H9 (cell line): ENCODE measurements around the gene DLG2. TPM values are rescaled to one million over a fixed set of nuclear protein-coding genes. Genes with fewer than 3 reads are reported as not detected.

Experiments used
- DNase-seq: peaks from one replicate; pipeline ENCODE4 v3.0.0-alpha.2; 2017
- H2AFZ ChIP-seq: one replicate; pipeline ENCODE4 v1.6.1; 2013; ENCODE audit warnings: mild to moderate bottlenecking, low read length, control low read depth, moderate library complexity
- H2AK5ac ChIP-seq: 2 replicates; pipeline ENCODE4 v1.6.1; 2013; ENCODE audit warnings: low read length, control low read depth, mixed read lengths; ENCODE audit not compliant: insufficient read length
- H2BK120ac ChIP-seq: one replicate; pipeline ENCODE4 v1.6.1; 2013; ENCODE audit warnings: low read depth, mild to moderate bottlenecking, low read length, control low read depth, inconsistent platforms; ENCODE audit not compliant: poor library complexity, severe bottlenecking
- H2BK12ac ChIP-seq: 2 replicates; pipeline ENCODE4 v1.6.1; 2013; ENCODE audit warnings: low read length, control low read depth, mixed read lengths, low read depth; ENCODE audit not compliant: insufficient read length
- H2BK15ac ChIP-seq: 2 replicates; pipeline ENCODE4 v1.6.1; 2013; ENCODE audit warnings: low read depth, low read length, control low read depth
- H2BK20ac ChIP-seq: one replicate; pipeline ENCODE4 v1.6.1; 2013; ENCODE audit warnings: low read depth, mild to moderate bottlenecking, low read length, control low read depth, inconsistent platforms; ENCODE audit not compliant: poor library complexity, severe bottlenecking
- H2BK5ac ChIP-seq: 2 replicates; pipeline ENCODE4 v1.6.1; 2013; ENCODE audit warnings: low read length, control low read depth, mixed read lengths; ENCODE audit not compliant: insufficient read length
- H3K14ac ChIP-seq: 2 replicates; pipeline ENCODE4 v1.6.1; 2013; ENCODE audit warnings: low read length, control low read depth; ENCODE audit not compliant: insufficient read depth
- H3K18ac ChIP-seq: 2 replicates; pipeline ENCODE4 v1.6.1; 2013; ENCODE audit warnings: low read depth, mild to moderate bottlenecking, mixed read lengths, low read length, control low read depth; ENCODE audit not compliant: insufficient read length
- H3K23ac ChIP-seq: 2 replicates; pipeline ENCODE4 v1.6.1; 2013; ENCODE audit warnings: low read length, control low read depth, mixed read lengths, low read depth; ENCODE audit not compliant: insufficient read length
- H3K23me2 ChIP-seq: 2 replicates; pipeline ENCODE4 v1.6.1; 2013; ENCODE audit warnings: low read depth, mild to moderate bottlenecking, mixed read lengths, low read length, control low read depth; ENCODE audit not compliant: insufficient read length, poor library complexity, severe bottlenecking
- H3K27ac ChIP-seq: 2 replicates; pipeline ENCODE4 v1.5.1; 2013; ENCODE audit warnings: low read length, control low read depth, mixed read lengths, low read depth; ENCODE audit not compliant: insufficient read length
- H3K27me3 ChIP-seq: 2 replicates; pipeline ENCODE4 v1.6.1; 2013; ENCODE audit warnings: low read length, control low read depth, inconsistent platforms; ENCODE audit not compliant: insufficient read depth
- H3K4ac ChIP-seq: 2 replicates; pipeline ENCODE4 v1.6.1; 2013; ENCODE audit warnings: low read depth, mild to moderate bottlenecking, control low read depth, inconsistent platforms, low read length, moderate library complexity
- H3K4me1 ChIP-seq: 2 replicates; pipeline ENCODE4 v1.6.1; 2013; ENCODE audit warnings: low read length, control low read depth, inconsistent platforms; ENCODE audit not compliant: insufficient read depth
- H3K4me2 ChIP-seq: 2 replicates; pipeline ENCODE4 v1.6.1; 2013; ENCODE audit warnings: low read length, control low read depth, mixed read lengths; ENCODE audit not compliant: insufficient read length, insufficient read depth
- H3K56ac ChIP-seq: 2 replicates; pipeline ENCODE4 v1.6.1; 2013; ENCODE audit warnings: low read depth, mild to moderate bottlenecking, mixed read lengths, low read length, control low read depth; ENCODE audit not compliant: insufficient read length
- H3K79me1 ChIP-seq: 2 replicates; pipeline ENCODE4 v1.6.1; 2013; ENCODE audit warnings: low read depth, mild to moderate bottlenecking, moderate library complexity, low read length, control low read depth, inconsistent platforms; ENCODE audit not compliant: insufficient read depth, poor library complexity, severe bottlenecking
- H3K79me2 ChIP-seq: 2 replicates; pipeline ENCODE4 v1.6.1; 2013; ENCODE audit warnings: low read length, control low read depth, inconsistent platforms; ENCODE audit not compliant: insufficient read depth
- H3K9ac ChIP-seq: 2 replicates; pipeline ENCODE4 v1.6.1; 2013; ENCODE audit warnings: low read length, control low read depth, mixed read lengths; ENCODE audit not compliant: insufficient read length; ENCODE audit errors: extremely low read depth
- H3K9me3 ChIP-seq: one replicate; pipeline ENCODE4 v1.6.1; 2013; ENCODE audit warnings: low read depth, low read length, inconsistent platforms; ENCODE audit not compliant: control insufficient read depth
- H3T11ph ChIP-seq: one replicate; pipeline ENCODE4 v1.6.1; 2013; ENCODE audit warnings: mild to moderate bottlenecking, low read length, control low read depth, inconsistent platforms
- H4K20me1 ChIP-seq: one replicate; pipeline ENCODE4 v1.6.1; 2013; ENCODE audit not compliant: control insufficient read depth, insufficient read length, insufficient read depth
- H4K5ac ChIP-seq: 2 replicates; pipeline ENCODE4 v1.6.1; 2013; ENCODE audit warnings: low read depth, mild to moderate bottlenecking, mixed read lengths, low read length, control low read depth; ENCODE audit not compliant: insufficient read length
- H4K8ac ChIP-seq: replicated peaks from 2 replicates; pipeline ENCODE4 v1.6.1; 2013; ENCODE audit warnings: low read length, control low read depth, mixed read lengths, low read depth; ENCODE audit not compliant: insufficient read length
- H4K91ac ChIP-seq: 2 replicates; pipeline ENCODE4 v1.6.1; 2013; ENCODE audit warnings: low read depth, mild to moderate bottlenecking, moderate library complexity, mixed read lengths, low read length, control low read depth; ENCODE audit not compliant: insufficient read length
- H3K27ac Mint-ChIP-seq, 3 experiments: 2 replicates in 2 of 3; 3 replicates in 1 of 3; pipeline ENCODE4 v1.8.0; 2020 to 2021; ENCODE audit warnings: mixed read lengths in 3 of 3, mild to moderate bottlenecking in 1 of 3, moderate library complexity in 1 of 3
- H3K27me3 Mint-ChIP-seq: 2 replicates; pipeline ENCODE4 v1.8.0; 2021; ENCODE audit warnings: low read depth, mild to moderate bottlenecking, moderate library complexity, mixed read lengths
- H3K36me3 Mint-ChIP-seq, 3 experiments: 2 replicates in 2 of 3; 3 replicates in 1 of 3; pipeline ENCODE4 v1.8.0; 2020 to 2021; ENCODE audit warnings: low read depth in 3 of 3, mixed read lengths in 3 of 3; ENCODE audit not compliant: insufficient read depth in 1 of 3
- H3K4me1 Mint-ChIP-seq, 2 experiments: 2 replicates each; pipeline ENCODE4 v1.8.0; 2020; ENCODE audit warnings: mixed read lengths in 2 of 2
- H3K4me3 Mint-ChIP-seq, 2 experiments: 2 replicates in 1 of 2; 3 replicates in 1 of 2; pipeline ENCODE4 v1.8.0; 2020 to 2021; ENCODE audit warnings: mild to moderate bottlenecking in 2 of 2, mixed read lengths in 2 of 2, moderate library complexity in 1 of 2
- H3K9me3 Mint-ChIP-seq, 2 experiments: 2 replicates in 1 of 2; 3 replicates in 1 of 2; pipeline ENCODE4 v1.8.0; 2020; ENCODE audit warnings: mild to moderate bottlenecking in 2 of 2, mixed read lengths in 2 of 2, moderate library complexity in 1 of 2
- WGBS: extraction: QIAGEN DNeasy Blood & Tissue Kit; methylation state at CpG from one replicate; pipeline ENCODE4 v1.1.7; 2013; ENCODE audit warnings: missing lambda C conversion rate, low lambda C conversion rate, mixed read lengths; ENCODE audit not compliant: insufficient read length; ENCODE audit errors: extremely low coverage; 5-methylcytosine and 5-hydroxymethylcytosine counted together
- total RNA-seq: library from RNA; stranded (reverse); gene quantifications from 2 replicates; pipeline ENCODE4 v1.2.1, GENCODE V29; 2021
- TF ChIP-seq, protein P1 (sequence below): fragments of 200-600 bp; sonication (generic); conservative IDR thresholded peaks from 3 replicates; pipeline ENCODE4 v1.8.0; 2021; ENCODE audit warnings: antibody characterized with exemption, mild to moderate bottlenecking

Gene DLG2
- total RNA-seq, 1 experiment from 2014 or later: 8.0 TPM

GRCh38 chr11:83455356-83455755, 2171.8 kb downstream of the DLG2 start:
- no peak overlapping the region for H3K27ac ChIP-seq
- WGBS: no CpG with 5 or more reads among the region's 3 CpGs
- Mint-ChIP-seq H3K4me3 (no peak overlapping the region), H3K36me3 (no peaks in the 10 kb centered on the region), H3K27ac (no peak overlapping the region), H3K9me3 (no peaks in the 10 kb centered on the region), H3K27me3 (no peaks in the 10 kb centered on the region), H3K4me1 (peaks cover 18 to 20% of the 10 kb centered on the region in 2 experiments)
- no peak overlapping the region for H3K4me2 ChIP-seq
- H2AFZ ChIP-seq: no peak overlapping the region
- no peaks in the 10 kb centered on the region for H4K20me1 ChIP-seq
- no peak overlapping the region for H2BK20ac ChIP-seq
- no peak overlapping the region for H3K4ac ChIP-seq
- DNase-seq: no peak
- H4K8ac ChIP-seq: no peak overlapping the region
- no peak overlapping the region for H3K9ac ChIP-seq
- H3K9me3 ChIP-seq: no peaks in the 10 kb centered on the region
- H3K23me2 ChIP-seq: no peaks in the 10 kb centered on the region
- no peak overlapping the region for H3K23ac ChIP-seq
- H3T11ph ChIP-seq: no peak overlapping the region
- no peak overlapping the region for H3K14ac ChIP-seq
- peaks cover 2% of the 10 kb centered on the region; the same call in 1 of the 2 replicates for H3K4me1 ChIP-seq
- H2AK5ac ChIP-seq: no peak overlapping the region
- no peak overlapping the region for H3K18ac ChIP-seq
- no peak overlapping the region for H2BK15ac ChIP-seq
- no peak overlapping the region for H2BK5ac ChIP-seq
- no peaks in the 10 kb centered on the region for H3K79me2 ChIP-seq
- H3K79me1 ChIP-seq: no peaks in the 10 kb centered on the region
- H2BK12ac ChIP-seq: no peak overlapping the region
- TF ChIP-seq, protein P1, sequence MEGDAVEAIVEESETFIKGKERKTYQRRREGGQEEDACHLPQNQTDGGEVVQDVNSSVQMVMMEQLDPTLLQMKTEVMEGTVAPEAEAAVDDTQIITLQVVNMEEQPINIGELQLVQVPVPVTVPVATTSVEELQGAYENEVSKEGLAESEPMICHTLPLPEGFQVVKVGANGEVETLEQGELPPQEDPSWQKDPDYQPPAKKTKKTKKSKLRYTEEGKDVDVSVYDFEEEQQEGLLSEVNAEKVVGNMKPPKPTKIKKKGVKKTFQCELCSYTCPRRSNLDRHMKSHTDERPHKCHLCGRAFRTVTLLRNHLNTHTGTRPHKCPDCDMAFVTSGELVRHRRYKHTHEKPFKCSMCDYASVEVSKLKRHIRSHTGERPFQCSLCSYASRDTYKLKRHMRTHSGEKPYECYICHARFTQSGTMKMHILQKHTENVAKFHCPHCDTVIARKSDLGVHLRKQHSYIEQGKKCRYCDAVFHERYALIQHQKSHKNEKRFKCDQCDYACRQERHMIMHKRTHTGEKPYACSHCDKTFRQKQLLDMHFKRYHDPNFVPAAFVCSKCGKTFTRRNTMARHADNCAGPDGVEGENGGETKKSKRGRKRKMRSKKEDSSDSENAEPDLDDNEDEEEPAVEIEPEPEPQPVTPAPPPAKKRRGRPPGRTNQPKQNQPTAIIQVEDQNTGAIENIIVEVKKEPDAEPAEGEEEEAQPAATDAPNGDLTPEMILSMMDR: no peak
- no peak overlapping the region for H4K5ac ChIP-seq
- H2BK120ac ChIP-seq: no peak overlapping the region
- H3K56ac ChIP-seq: no peak overlapping the region
- H4K91ac ChIP-seq: no peak overlapping the region
- no peaks in the 10 kb centered on the region for H3K27me3 ChIP-seq
